K562 (cell line): ENCODE results near the gene MED15. TPM values are rescaled to one million over a fixed set of nuclear protein-coding genes. Genes with fewer than 3 reads are reported as not detected.
A peak's percentile ranks its signal among the peaks of the same experiment; 100 is the strongest.

Experiments
- BCOR ChIP-seq: fragments of 450-650 bp; IDR thresholded peaks from 2 replicates; pipeline ENCODE4 v1.6.1; 2016
- CXXC5 ChIP-seq: fragments of 250-450 bp; sonication (Bioruptor Pico); IDR thresholded peaks from 2 replicates; pipeline ENCODE4 v1.8.0; 2022; ENCODE audit warnings: inconsistent platforms, mild to moderate bottlenecking, moderate library complexity
- E2F3 ChIP-seq: fragments of 250-450 bp; sonication (Bioruptor Pico); IDR thresholded peaks from 2 replicates; pipeline ENCODE4 v1.4.0; 2020; ENCODE audit warnings: mild to moderate bottlenecking
- FUS ChIP-seq: fragments of 200-400 bp; formaldehyde crosslinking; optimal IDR thresholded peaks from 2 replicates; pipeline ENCODE3; 2017; ENCODE audit warnings: low read depth, low read length
- GABPB1 ChIP-seq: sonication (generic); formaldehyde crosslinking; IDR thresholded peaks from 2 replicates; pipeline ENCODE4 v1.8.0; 2022; ENCODE audit warnings: mild to moderate bottlenecking, missing genetic modification reagents
- HOXB6 ChIP-seq: fragments of 250-450 bp; sonication (Bioruptor Pico); IDR thresholded peaks from 2 replicates; pipeline ENCODE4 v1.5.1; 2022; ENCODE audit warnings: mild to moderate bottlenecking, borderline replicate concordance
- ILK ChIP-seq: fragments of 450-650 bp; IDR thresholded peaks from 2 replicates; pipeline ENCODE4 v1.6.1; 2016; ENCODE audit warnings: missing genetic modification characterization, low read depth, mild to moderate bottlenecking, missing compliant biosample characterization, moderate library complexity, borderline replicate concordance
- MAZ ChIP-seq, 2 experiments: fragments of 450-650 bp in 1 of 2; sonication (generic) in 1 of 2; formaldehyde crosslinking; IDR thresholded peaks in 1 of 2; conservative IDR thresholded peaks in 1 of 2; 2 replicates each; pipeline versions ENCODE4 v1.4.0 to v1.5.0; 2020; ENCODE audit warnings: mild to moderate bottlenecking in 1 of 2, missing genetic modification reagents in 1 of 2
- NONO ChIP-seq, 2 experiments: fragments of 200-400 bp in 1 of 2; fragments of 450-650 bp in 1 of 2; formaldehyde crosslinking in 1 of 2; IDR thresholded peaks; 2 replicates each; pipeline ENCODE4 v1.6.1; 2017; ENCODE audit warnings: low read depth in 2 of 2, mild to moderate bottlenecking in 2 of 2, moderate library complexity in 2 of 2, low read length in 1 of 2
- NR2F6 ChIP-seq: fragments of 450-650 bp; formaldehyde crosslinking; IDR thresholded peaks from 2 replicates; pipeline ENCODE4 v1.4.0; 2020; ENCODE audit warnings: mild to moderate bottlenecking
- PREB ChIP-seq: sonication (generic); formaldehyde crosslinking; IDR thresholded peaks from 2 replicates; pipeline ENCODE4 v1.8.1; 2023; ENCODE audit warnings: mild to moderate bottlenecking, missing genetic modification reagents
- RBM25 ChIP-seq: fragments of 200-400 bp; formaldehyde crosslinking; IDR thresholded peaks from 2 replicates; pipeline ENCODE4 v1.6.1; 2018; ENCODE audit warnings: low read length, low read depth, moderate library complexity; ENCODE audit not compliant: severe bottlenecking
- SIRT6 ChIP-seq: IDR thresholded peaks from one replicate; pipeline ENCODE4 v1.6.1; 2012; ENCODE audit warnings: low read depth, mild to moderate bottlenecking, control low read depth, inconsistent platforms, low read length, moderate library complexity
- SMARCE1 ChIP-seq: fragments of 450-650 bp; IDR thresholded peaks from 2 replicates; pipeline ENCODE4 v1.7.1; 2016; ENCODE audit warnings: mild to moderate bottlenecking
- SNRNP70 ChIP-seq: fragments of 200-400 bp; formaldehyde crosslinking; optimal IDR thresholded peaks from 2 replicates; pipeline ENCODE3; 2017; ENCODE audit warnings: low read depth, low read length
- STAT5A ChIP-seq: IDR thresholded peaks from 2 replicates; pipeline ENCODE4 v1.6.1; 2012; ENCODE audit warnings: low read length, inconsistent platforms, borderline replicate concordance
- TCF7L2 ChIP-seq: fragments of 150-350 bp; IDR thresholded peaks from 2 replicates; pipeline ENCODE4 v1.6.1; 2016; ENCODE audit warnings: low read depth, mild to moderate bottlenecking, low read length, moderate library complexity
- TEAD4 ChIP-seq, 2 experiments: sonication (generic) in 1 of 2; formaldehyde crosslinking in 1 of 2; IDR thresholded peaks; 2 replicates each; pipeline versions ENCODE4 v1.6.1 to v1.8.0; 2012 to 2022; ENCODE audit warnings: borderline replicate concordance in 1 of 2, inconsistent platforms in 1 of 2, low read length in 1 of 2, mild to moderate bottlenecking in 1 of 2, missing genetic modification reagents in 1 of 2
- TGIF2 ChIP-seq: sonication (generic); formaldehyde crosslinking; IDR thresholded peaks from 2 replicates; pipeline ENCODE4 v1.8.1; 2022; ENCODE audit warnings: mild to moderate bottlenecking, missing genetic modification reagents, moderate library complexity
- THRAP3 ChIP-seq: fragments of 450-650 bp; IDR thresholded peaks from 2 replicates; pipeline ENCODE4 v1.6.1; 2016; ENCODE audit warnings: mild to moderate bottlenecking, inconsistent platforms, borderline replicate concordance
- ZBTB7A ChIP-seq: IDR thresholded peaks from 2 replicates; pipeline ENCODE4 v1.6.1; 2011; ENCODE audit warnings: low read depth, mild to moderate bottlenecking, low read length, moderate library complexity, borderline replicate concordance; ENCODE audit not compliant: control insufficient read depth
- ZFP1 ChIP-seq: fragments of 450-650 bp; formaldehyde crosslinking; IDR thresholded peaks from 2 replicates; pipeline ENCODE4 v1.4.0; 2020; ENCODE audit warnings: mild to moderate bottlenecking, mixed read lengths
- ZFPM2 ChIP-seq: fragments of 250-450 bp; sonication (Bioruptor Pico); IDR thresholded peaks from 2 replicates; pipeline ENCODE4 v1.5.1; 2022; ENCODE audit warnings: mild to moderate bottlenecking
- ZNF274 ChIP-seq: IDR thresholded peaks from 2 replicates; pipeline ENCODE4 v1.6.1; 2011; ENCODE audit warnings: low read depth, mild to moderate bottlenecking, low read length, moderate library complexity, borderline replicate concordance
- polyA plus RNA-seq, 8 experiments: library from polyadenylated mRNA; depleted of rRNA in 4 of 8; stranded (reverse) in 5 of 8; unstranded in 3 of 8; fragments of >200 nt; fragmentation: Nextera tagmentation in 2 of 8; fragmentation: Illumina TruSeq in 1 of 8; extraction: Ambion mirVana in 2 of 8; extraction: Trizol in 1 of 8; gene quantifications; 2 replicates each; pipeline versions ENCODE4 v1.2.1 to v1.2.3, GENCODE V29; 2011 to 2014; ENCODE audit warnings: inconsistent platforms in 1 of 8, missing spikeins in 1 of 8
- total RNA-seq, 7 experiments: library from RNA; depleted of rRNA in 6 of 7; stranded (reverse); fragments of >200 nt in 6 of 7; fragmentation: Illumina TruSeq in 2 of 7; extraction: Trizol in 2 of 7; gene quantifications; 2 replicates each; pipeline versions ENCODE4 v1.2.1 to v1.2.3, GENCODE V29; 2011 to 2021; ENCODE audit warnings: low replicate concordance in 1 of 7
- TF ChIP-seq, protein P1 (sequence below): fragments of 450-650 bp; IDR thresholded peaks from 2 replicates; pipeline ENCODE4 v1.6.1; 2016
- TF ChIP-seq, protein P2 (sequence below): fragments of 450-650 bp; conservative IDR thresholded peaks from 2 replicates; pipeline ENCODE4 v1.6.1; 2016; ENCODE audit warnings: missing genetic modification characterization, low read depth, mild to moderate bottlenecking, missing compliant biosample characterization, moderate library complexity

The MED15 gene
- total and polyA plus RNA-seq, 9 of the 15 experiments (the other 6 are each of a cell fraction or from before 2014, with no cell fraction given), result 4.0 to 271 (median 60.1) TPM

- no peak for TF ChIP-seq RBM25
- TF ChIP-seq STAT5A, result no peak
- no peak for TF ChIP-seq ZNF274
- TF ChIP-seq NONO (IDR thresholded peaks at IDR 0.05; ENCODE audit: low read depth in 2 of 2, low read length in 1 of 2), result no peak
- no peak for TF ChIP-seq TGIF2 (CRISPR knock-in tag)
- no peak for TF ChIP-seq SMARCE1
- 0 out of 2 replicates have a peak, but pooled peaks have one; percentile 22 for TF ChIP-seq ZBTB7A
- TF ChIP-seq CXXC5 (CRISPR knock-in tag), result peak; percentile 7
- no peak for TF ChIP-seq HOXB6 (CRISPR knock-in tag)
- TF ChIP-seq BCOR, result no peak
- TF ChIP-seq, protein P1, sequence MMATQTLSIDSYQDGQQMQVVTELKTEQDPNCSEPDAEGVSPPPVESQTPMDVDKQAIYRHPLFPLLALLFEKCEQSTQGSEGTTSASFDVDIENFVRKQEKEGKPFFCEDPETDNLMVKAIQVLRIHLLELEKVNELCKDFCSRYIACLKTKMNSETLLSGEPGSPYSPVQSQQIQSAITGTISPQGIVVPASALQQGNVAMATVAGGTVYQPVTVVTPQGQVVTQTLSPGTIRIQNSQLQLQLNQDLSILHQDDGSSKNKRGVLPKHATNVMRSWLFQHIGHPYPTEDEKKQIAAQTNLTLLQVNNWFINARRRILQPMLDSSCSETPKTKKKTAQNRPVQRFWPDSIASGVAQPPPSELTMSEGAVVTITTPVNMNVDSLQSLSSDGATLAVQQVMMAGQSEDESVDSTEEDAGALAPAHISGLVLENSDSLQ, result no peak
- TF ChIP-seq THRAP3, result no peak
- TF ChIP-seq NR2F6 (CRISPR knock-in tag), result peak; percentile 86; the same call in 1 of the 2 replicates
- no peak; the same call in 1 of the 2 replicates for TF ChIP-seq ZFP1 (CRISPR knock-in tag)
- no peak for TF ChIP-seq E2F3 (CRISPR knock-in tag)
- TF ChIP-seq GABPB1 (CRISPR knock-in tag), result no peak
- no peak for TF ChIP-seq FUS
- TF ChIP-seq ZFPM2 (CRISPR knock-in tag), result peak; percentile 78; the same call in 1 of the 2 replicates
- TF ChIP-seq SNRNP70, result no peak
- TF ChIP-seq TCF7L2, result no peak
- TF ChIP-seq, protein P2, sequence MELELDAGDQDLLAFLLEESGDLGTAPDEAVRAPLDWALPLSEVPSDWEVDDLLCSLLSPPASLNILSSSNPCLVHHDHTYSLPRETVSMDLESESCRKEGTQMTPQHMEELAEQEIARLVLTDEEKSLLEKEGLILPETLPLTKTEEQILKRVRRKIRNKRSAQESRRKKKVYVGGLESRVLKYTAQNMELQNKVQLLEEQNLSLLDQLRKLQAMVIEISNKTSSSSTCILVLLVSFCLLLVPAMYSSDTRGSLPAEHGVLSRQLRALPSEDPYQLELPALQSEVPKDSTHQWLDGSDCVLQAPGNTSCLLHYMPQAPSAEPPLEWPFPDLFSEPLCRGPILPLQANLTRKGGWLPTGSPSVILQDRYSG (tag), result no peak
- no peak for TF ChIP-seq MAZ (CRISPR knock-in tag; conservative IDR thresholded peaks at IDR 0.05 in 1 of 2, IDR thresholded peaks at IDR 0.05 in 1 of 2)
- no peak for TF ChIP-seq ILK (tag)
- TF ChIP-seq TEAD4 (IDR thresholded peaks at IDR 0.05; ENCODE audit: low read length), result peak; percentile 56; the same call in 1 of the 2 replicates
- TF ChIP-seq TEAD4 (CRISPR knock-in tag; IDR thresholded peaks at IDR 0.05; ENCODE audit: borderline replicate concordance), result no peak
- TF ChIP-seq PREB, result no peak
- no peak for TF ChIP-seq SIRT6
Measured at GRCh38 chr22:20526628-20527355, 19.4 kb downstream of the MED15 start (continued).
